Skin epidermis (tissue), 12 donors: Measurements from ENCODE around the gene TRIM47.
"Not testable (repeated sequence)": the region's sequence is repeated elsewhere in the genome, so short reads cannot be mapped to it uniquely, and the experiment has no call there.

ENCODE experiments used
- H3K27ac ChIP-seq, 21 experiments: fragments of 200-600 bp; sonication (generic) in 11 of 21; one replicate each; pipeline ENCODE4 v1.5.0; 2020; ENCODE audit warnings: mild to moderate bottlenecking in 3 of 21, inconsistent platforms in 2 of 21, moderate library complexity in 2 of 21
- H3K4me3 ChIP-seq, 7 experiments: fragments of 200-600 bp; sonication (generic) in 2 of 7; one replicate each; pipeline ENCODE4 v1.5.0; 2020; ENCODE audit warnings: inconsistent platforms in 2 of 7, mild to moderate bottlenecking in 2 of 7, moderate library complexity in 1 of 7

The TRIM47 gene

DNA sequence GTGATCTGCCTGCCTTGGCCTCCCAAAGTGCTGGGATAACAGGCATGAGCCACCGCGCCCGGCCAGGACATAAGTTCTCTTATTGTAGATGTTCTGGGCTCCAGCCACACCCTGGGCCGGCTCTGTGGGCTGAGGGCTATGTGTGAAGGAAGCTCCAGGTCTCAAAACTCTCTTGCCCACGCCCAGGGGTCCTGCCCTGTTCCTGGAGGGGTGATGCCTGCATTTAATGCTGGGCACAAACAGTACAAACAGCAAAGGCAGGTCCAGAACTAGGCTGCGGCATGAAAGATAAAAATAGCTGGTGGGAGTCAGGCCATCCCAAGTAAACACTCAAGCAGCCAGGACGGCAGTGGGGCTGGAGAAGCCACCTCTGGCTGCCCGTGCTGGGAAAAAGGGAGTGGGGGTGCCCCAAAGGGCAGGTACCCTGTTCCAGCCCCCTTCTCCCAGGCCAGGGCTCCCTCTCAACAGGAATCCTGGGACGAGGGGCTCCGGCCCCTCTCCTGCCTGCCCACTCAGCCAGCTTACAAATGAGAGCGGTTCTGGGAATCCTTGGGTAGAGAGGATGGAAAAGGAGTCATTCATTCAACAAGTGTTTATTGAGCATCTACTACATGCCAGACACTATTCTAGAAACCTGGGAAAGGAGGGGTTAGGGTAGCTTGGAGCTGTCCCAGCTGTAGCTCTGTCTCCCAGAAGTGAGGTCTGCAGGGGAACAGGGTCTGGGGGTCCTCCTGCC is 4.6 kb downstream of the TRIM47 start:
- peak overlapping the region in 20 of 21 experiments; percentile 1 to 99 (median 88) for H3K27ac ChIP-seq
- H3K4me3 ChIP-seq = no peak overlapping the region

DNA sequence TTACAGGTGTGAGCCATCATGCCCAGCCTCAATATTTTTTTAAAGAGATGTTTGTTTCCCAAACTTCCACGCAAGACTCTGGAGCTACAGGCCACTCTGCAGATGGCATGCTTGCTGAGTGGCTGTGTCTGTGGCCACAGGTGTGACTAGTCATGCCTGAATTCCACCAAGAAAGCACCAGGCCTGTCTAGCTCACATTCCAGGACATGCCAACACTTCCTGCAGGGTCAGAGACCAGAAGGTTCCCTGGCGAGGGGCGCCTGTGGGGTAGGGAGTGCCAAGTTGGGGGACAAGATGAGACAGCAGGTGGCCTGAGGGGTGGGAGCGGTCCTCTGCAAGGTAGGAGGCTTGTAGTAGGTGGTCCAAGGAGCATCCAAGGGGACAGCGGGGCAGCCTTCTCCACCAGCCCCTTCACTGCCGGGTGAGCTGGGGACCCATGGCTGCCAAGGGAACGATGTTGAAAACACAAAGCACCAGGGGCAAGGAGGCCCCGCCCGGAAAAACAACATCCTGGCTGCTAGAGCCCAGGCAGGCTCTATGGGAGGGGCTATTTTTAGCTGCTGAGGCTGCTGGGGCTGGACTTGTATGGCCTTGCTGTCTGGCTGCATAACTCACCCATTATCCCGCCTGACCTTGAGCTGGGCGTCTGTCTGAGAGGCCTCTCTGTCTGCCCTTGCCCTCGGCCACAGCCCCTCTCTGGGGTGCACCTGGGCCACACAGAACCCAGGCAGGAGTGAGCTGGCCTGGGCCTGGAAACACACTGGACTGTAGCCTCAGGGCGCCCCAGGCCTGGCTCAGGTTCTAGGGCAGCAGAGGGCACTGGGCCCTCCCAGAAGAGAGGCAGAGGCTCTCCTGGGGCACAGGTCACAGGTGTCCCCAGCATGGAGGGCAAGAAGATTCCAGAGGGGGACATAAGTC is 5.7 kb downstream of the TRIM47 start:
- no peak overlapping the region for H3K4me3 ChIP-seq
- H3K27ac ChIP-seq = peak overlapping the region; percentile 1 to 99 (median 87)

DNA sequence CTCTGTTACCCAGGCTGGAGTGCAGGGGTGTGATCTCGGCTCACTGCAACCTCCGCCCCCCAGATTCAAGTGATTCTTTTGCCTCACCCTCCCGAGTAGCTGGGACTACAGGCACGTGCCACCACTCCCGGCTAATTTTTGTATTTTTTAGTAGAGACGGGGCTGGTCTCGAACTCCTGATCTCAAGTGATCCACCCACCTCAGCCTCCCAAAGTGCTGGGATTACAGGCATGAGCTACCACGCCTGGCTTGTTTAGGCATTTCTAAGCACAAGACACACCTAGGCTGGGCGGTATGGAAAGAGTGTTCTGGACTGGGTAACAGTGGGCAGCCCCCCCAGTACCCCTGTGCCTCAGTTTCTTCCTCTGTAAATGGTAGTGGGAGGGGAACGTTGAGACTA is 8.2 kb downstream of the TRIM47 start:
- not testable (repeated sequence) for H3K4me3 ChIP-seq
- H3K27ac ChIP-seq = peak overlapping the region in 17 of 21 experiments; percentile 16 to 96 (median 81)

DNA sequence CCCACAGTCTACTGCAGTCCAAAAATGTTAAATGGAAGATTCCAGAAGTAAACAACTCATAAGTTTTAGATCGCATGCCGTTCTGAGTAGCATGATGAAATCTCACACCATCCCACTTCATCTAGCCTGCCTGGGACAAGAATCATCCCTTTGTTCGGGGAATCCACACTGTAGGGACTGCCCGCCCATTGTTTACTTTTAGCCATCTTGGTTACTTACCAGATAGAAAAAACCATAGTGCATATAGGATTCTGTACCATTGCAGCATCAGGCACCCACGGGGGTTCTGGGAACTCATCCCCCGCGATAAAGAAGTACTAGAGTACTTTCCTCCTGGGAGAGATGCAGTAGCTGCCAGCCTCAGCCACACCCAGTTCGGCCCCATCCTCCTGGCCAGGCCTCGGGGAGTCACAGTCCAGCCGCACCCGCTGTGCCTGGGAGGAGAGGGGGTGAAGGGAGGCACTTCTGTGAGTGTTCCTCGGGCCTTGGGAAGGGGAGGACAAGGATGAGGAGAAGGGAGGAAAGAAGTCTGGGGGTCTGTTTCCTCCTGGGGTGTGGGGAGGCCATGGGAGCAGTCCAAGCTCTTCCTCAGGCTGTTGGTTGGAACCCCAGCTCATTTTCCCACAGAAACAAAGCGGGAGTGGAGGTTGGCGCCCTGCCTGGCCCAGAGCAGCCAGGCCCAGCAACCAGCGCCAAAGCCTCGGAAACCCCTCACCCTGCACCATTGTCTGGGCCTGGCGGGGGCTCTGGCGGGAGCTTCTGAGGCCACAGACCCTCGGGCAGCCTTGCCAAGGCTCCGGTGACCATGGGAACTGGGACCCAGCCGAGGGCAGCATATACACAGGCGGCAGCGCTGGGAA is 8.9 kb downstream of the TRIM47 start:
- H3K4me3 ChIP-seq = peak overlapping the region in 2 of 7 experiments; percentile 0 to 1
- peak overlapping the region; percentile 16 to 96 (median 71) for H3K27ac ChIP-seq

DNA sequence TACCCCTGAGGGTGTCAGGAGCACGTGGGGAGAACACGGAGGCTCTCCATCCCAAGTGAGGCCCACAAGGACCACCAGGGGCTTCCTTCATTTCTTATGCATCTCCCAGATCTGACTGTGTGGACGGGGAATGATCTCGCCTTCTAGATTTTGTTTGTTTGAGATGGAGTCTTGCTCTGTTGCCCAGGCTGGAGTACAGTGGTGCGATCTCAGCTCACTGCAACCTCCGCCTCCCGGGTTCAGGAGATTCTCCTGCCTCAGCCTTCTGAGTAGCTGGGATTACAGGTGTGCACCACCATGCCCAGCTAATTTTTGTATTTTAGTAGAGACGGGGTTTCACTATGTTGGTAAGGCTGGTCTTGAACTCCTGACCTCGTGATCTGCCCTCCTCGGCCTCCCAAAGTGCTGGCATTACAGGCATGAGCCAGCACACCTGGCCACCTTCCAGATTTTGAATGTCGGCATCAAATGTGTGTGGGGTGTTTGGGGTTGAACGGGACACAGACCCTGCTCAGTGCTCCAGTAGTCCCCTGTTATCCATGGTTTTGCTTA is 9.6 kb downstream of the TRIM47 start:
- H3K27ac ChIP-seq = peak overlapping the region in 16 of 21 experiments; percentile 9 to 96 (median 71)
- not testable (repeated sequence) for H3K4me3 ChIP-seq

DNA sequence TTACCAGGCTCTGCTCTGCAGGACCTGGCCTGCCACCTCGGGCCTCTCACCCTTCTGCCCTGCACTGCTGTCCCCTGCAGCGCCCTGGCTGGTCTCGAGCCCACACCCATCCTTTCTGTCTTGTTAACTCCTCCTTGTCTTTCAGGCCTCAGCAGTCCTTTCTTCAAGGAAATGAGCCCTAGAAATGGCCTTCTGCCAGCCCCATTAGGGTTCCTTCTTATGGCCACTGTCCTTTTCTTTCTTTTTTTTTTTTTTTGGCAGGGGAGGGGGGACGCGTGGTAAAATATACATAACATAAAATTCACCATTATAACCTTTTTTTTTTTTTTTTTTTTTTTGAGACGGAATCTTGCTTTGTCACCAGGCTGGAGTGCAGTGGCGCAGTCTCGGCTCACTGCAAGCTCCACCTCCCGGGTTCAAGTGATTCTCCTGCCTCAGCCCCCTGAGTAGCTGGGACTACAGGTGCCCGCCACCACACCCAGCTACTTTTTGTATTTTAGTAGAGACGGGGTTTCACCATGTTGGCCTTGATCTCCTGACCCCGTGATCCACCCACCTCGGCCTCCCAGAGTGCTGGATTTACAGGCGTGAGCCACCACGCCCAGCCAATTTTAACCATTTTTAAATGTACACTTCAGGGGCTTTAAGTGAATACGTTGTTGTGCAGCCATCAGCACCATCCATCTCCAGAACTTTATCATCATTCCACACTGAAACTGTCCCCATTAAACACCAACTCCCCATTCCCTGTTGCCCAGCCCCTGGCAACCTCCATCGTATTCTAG is 12.8 kb downstream of the TRIM47 start:
- H3K27ac ChIP-seq = peak overlapping the region in 12 of 21 experiments; percentile 21 to 78 (median 70)
- H3K4me3 ChIP-seq = not testable (repeated sequence)

DNA sequence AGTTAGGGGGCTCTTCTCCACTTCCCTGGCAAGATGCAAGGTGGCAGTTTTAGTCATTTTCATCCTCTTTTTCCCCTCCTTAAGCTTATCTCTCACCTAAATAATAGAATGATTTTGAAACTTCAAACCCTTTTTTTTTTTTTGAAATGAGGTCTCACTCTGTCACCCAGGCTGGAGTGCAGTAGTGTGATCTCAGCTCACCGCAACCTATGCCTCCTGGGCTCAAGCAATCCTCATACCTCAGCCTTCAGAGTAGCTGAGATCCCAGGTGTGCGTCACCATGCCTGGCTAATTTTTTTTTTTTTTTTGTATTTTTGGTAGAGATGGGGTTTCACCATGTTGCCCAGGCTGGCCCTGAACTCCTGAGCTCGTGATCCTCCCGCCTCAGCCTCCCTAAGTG is 13.5 kb downstream of the TRIM47 start:
- not testable (repeated sequence) for H3K4me3 ChIP-seq
- H3K27ac ChIP-seq = peak overlapping the region in 15 of 21 experiments; percentile 11 to 78 (median 69)

DNA sequence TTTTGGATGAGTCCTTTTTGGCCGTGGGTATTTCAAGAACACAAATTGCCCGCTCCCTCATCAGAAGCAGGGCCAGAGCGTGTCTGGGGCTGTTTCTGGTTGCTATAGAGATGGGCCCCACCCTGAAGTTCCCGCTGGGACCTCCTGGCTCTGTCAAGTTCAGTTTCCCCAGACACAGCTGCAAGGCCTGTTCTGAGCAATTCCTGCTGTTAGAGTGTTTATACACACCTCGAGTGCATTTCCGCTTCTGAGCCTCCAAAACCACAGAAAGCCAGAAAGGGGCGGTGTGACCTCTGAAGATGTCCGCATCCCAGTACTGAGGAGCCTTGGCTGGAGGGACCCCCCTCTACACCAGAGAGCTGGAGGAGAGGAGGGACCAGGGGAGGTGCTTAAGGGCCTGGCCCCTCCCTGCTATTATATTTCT is 13.9 kb downstream of the TRIM47 start:
- Histone ChIP-seq H3K27ac (peak overlapping the region in 18 of 21 experiments; percentile 11 to 78 (median 64)), H3K4me3 (no peak overlapping the region)

DNA sequence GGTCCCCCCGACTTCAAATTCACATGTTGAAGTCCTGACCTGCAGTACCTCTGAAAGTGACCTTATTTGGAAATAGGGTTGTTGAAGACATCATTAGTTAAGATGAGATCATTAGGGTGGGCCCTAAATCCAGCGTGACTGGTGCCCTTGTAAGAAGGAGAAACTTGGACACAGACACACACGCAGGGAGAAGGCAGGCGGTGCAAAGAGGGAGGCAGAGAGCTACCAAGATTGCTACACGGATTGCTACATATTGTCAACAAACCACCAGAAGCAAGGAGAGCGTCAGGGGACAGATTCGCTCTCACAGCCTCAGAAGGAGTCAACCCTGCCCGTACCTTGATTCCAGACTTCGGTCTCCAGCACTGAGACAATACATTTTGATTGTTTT is 16.5 kb downstream of the TRIM47 start:
- H3K4me3 ChIP-seq = no peak overlapping the region
- peak overlapping the region in 8 of 21 experiments; percentile 20 to 69 (median 43) for H3K27ac ChIP-seq

DNA sequence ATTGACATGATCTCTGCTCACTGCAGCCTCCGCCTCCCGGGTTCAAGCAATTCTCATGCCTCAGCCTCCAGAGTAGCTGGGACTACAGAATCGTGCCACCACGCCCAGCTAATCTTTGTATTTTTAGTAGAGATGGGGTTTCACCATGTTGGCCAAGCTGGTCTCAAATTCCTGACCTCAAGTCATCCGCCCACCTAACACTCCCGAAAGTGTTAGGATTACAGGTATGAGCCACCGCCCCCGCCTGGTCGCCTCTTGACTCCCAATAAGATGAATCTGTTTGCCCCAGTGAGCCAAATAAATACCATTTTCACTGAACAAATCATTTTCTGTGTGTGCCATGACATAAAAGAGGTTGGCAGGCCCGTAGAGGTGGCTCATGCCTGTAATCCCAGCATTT is 19.0 kb downstream of the TRIM47 start:
- H3K27ac ChIP-seq = peak overlapping the region in 14 of 21 experiments; percentile 32 to 78 (median 55)
- not testable (repeated sequence) for H3K4me3 ChIP-seq

DNA sequence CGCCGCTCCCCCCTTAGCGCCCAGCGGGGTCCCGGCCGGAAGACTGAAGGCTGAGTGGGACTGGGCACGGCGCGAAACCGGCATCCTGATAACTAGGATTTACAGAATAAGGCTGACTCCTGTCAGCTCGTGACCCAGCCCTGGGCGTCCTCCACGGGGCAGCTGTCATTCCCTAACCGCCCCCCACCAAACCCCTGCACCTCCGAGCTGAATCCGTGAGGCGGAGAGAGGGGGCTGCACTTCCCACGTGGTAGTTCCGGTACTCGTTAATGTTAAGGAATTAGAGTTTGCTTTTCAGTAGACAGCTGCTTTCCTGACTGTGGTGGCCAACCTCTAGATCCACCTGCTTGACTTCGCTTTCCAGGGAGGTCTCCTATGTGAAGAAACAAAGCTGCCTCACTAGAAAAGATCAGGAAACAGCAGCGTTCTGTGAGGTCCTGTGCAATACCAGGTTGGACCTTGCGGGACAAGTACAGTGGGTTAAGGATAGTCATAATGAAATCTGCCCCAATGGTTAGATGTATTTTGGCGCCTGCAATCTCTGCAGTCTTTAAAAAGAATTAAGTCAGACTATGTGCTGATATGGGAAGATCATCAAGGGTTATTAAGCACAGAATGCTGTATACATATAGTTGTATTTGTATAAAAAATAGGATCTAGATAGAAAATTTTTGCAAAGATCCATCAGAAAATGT is 22.2 kb downstream of the TRIM47 start:
- peak overlapping the region; percentile 82 to 100 (median 96) for H3K27ac ChIP-seq
- H3K4me3 ChIP-seq = peak overlapping the region; percentile 56 to 95 (median 87)

DNA sequence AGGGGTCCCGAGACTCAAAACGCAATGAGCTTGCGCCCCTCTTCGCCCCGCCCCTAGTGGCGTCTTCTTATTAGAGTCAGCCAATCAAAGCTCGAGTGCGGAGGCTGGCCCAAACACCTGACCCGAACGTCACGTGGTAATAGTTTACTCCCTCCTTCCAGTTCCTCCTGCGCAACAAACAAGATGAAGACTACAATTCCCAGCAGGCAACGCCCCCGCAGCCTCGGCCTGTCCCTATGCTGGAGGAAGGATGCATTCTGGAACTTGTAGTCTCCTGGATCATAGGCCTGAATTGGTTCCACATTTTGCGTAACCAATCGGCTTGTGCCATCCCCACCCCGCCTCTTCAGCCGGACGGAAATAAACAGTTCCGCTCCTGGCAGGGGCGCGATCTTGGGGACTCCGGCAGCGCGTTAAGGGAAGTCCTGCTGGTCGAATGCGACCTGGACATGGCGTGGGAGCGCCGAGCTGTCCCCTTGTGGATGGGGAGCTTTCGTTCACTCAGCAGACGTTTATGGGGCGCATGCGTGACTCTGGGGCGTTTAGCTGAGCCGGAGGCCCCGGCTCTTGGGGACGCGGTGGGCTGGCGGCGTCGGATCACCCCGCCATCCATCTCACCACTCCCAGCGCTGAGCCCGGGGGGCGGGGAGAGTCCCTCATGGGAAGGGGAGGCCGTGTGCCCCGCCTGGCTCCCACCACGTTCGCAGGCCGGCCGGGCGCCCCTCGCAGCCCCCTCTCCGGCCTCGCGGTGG is 22.9 kb downstream of the TRIM47 start, which contains the start of gene WBP2:
Gene WBP2, minus strand, starts transcription at position 26 of the 752 bp plus-strand sequence. CDS start 38 bp downstream, outside the sequence.
- peak within 1 kb of the TSS; percentile 82 to 100 (median 96) for H3K27ac ChIP-seq
- H3K4me3 ChIP-seq = peak within 1 kb of the TSS; percentile 56 to 95 (median 87)

DNA sequence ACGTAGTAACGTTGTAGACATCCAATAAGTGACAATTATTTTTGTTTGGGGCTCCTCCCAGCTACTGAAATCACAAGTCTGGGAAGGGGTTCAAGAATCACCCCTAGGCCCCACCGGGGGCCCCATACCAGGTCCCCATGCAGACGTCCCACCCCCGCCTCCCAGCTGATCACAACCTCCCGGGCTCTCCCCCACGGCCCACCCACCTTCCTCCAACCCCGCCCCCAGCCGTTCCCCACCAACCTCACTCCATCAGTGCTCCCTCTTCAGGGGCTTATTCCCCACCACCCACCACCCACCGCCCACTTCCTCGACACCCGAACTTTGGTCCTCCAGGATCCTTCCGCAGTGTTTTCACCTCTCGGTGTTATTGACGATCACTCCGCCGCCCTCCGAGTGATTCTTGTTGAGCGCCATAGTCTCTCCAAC is 23.5 kb downstream of the TRIM47 start:
- H3K4me3 ChIP-seq = peak overlapping the region; percentile 56 to 95 (median 87)
- H3K27ac ChIP-seq = peak overlapping the region in 20 of 21 experiments; percentile 79 to 100 (median 94)

DNA sequence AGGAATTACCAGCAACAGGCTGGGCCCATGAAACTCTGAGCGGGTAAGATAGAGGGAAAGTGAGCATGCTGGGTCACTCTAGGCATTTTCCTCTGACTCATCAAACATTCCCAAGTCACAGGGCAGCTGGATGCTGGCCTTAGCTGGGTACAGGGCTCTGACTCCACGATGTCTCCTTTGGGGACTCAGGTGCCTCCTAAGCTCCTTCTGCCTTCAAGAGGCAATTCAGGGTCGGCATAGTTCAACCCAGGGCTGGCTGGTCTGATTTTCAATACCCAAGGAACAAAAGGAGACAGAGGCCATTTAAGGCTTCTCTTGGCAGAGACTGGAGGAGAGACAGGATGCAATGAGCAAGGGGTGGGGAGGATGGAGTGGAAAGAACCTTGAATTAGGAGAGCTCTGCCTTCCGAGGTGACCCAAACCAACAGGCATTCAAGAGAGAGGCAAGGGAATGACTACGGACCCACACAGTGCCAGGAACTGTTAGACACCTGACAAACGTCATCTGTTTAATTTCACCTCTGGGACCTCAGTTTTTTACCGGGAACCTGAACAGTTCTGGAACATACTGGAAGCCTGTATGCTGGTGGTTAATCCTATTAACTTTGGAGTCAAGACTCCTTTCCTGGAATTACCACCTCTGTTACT is 24.2 kb downstream of the TRIM47 start:
- peak overlapping the region; percentile 56 to 95 (median 87) for H3K4me3 ChIP-seq

DNA sequence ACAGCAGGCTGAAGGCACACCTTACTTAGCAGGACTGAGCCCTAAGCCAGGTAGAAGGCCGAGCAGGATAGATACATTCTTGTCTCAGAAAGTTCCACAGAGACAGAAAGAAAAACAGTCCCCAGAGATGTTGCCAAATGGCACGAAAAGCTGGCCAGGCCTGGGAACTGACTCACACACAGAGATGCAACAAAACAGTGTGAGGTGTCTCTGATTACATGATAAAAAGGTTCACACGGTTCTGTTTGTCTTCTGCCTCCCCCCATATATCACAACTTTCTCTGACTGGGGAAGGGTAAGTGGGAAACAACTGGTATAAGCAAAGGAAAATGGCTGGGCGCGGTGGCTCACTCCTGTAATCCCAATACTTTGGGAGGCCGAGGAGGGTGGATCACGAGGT is 24.9 kb downstream of the TRIM47 start:
- no peak overlapping the region for H3K4me3 ChIP-seq
- peak overlapping the region in 13 of 21 experiments; percentile 14 to 99 (median 94) for H3K27ac ChIP-seq

More for the DNA sequence above, 24.2 kb downstream of the TRIM47 start:
- H3K27ac ChIP-seq = peak overlapping the region in 19 of 21 experiments; percentile 79 to 100 (median 94)

DNA sequence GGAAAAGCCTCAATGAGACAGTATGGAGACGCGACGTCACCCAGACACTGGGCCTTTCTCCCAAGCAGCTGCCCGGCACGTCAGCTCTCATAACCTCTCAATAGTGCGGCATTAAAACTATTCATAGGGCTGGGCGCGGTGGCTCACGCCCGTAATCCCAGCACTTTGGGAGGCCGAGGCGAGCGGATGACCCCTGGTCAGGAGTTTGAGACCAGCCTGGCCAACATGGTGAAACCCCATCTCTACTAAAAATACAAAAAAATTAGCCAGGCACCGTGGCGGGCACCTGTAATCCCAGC is 26.7 kb downstream of the TRIM47 start:
- peak overlapping the region in 3 of 21 experiments; percentile 0 to 25 (median 17) for H3K27ac ChIP-seq

More for the DNA sequence above, 26.7 kb downstream of the TRIM47 start:
- not testable (repeated sequence) for H3K4me3 ChIP-seq
